ENCODE measurements around the gene MTHFD2L.

Gene MTHFD2L

GRCh38 chr4:74203467-74203866, 45.5 kb downstream of the MTHFD2L start:
- no peak for TF ChIP-seq EZH2phosphoT487 (conservative IDR thresholded peaks at IDR 0.05; ENCODE audit: low read length)
- TF ChIP-seq, protein P1, sequence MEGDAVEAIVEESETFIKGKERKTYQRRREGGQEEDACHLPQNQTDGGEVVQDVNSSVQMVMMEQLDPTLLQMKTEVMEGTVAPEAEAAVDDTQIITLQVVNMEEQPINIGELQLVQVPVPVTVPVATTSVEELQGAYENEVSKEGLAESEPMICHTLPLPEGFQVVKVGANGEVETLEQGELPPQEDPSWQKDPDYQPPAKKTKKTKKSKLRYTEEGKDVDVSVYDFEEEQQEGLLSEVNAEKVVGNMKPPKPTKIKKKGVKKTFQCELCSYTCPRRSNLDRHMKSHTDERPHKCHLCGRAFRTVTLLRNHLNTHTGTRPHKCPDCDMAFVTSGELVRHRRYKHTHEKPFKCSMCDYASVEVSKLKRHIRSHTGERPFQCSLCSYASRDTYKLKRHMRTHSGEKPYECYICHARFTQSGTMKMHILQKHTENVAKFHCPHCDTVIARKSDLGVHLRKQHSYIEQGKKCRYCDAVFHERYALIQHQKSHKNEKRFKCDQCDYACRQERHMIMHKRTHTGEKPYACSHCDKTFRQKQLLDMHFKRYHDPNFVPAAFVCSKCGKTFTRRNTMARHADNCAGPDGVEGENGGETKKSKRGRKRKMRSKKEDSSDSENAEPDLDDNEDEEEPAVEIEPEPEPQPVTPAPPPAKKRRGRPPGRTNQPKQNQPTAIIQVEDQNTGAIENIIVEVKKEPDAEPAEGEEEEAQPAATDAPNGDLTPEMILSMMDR (IDR thresholded peaks at IDR 0.05; ENCODE audit: insufficient read depth, low read length, poor library complexity, severe bottlenecking), result no peak

DNA sequence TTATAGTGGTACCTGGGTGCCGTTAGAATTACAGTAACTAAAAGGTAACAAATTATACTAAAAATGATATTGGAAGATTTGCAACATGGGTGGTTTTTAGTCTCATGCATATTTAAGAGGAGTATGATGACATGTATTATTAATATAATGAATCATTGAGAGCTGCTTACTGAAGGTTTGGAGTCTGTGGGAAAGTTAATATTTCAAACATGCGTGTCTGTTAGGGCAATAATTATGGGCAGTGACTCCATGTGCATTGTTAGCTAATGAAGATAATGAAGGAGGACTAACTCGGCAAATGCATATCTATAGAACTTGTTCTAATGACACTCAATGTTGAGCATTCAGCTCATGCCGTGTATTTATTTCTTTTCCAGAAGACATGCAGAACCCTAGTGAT, 47.1 kb downstream of the MTHFD2L start:
- no peak overlapping the region for H3K27ac ChIP-seq (ENCODE audit: low read depth, low read length)
- H3K4me2 ChIP-seq (ENCODE audit: low read depth, low read length, poor library complexity, severe bottlenecking), result no peak overlapping the region
- H4K20me1 ChIP-seq (ENCODE audit: low read depth, low read length), result no peaks in the 10 kb centered on the region
- no peaks in the 10 kb centered on the region for H3K9me3 ChIP-seq (ENCODE audit: insufficient read depth, low read length)
- no peak overlapping the region for H2AFZ ChIP-seq (ENCODE audit: low read depth, low read length, severe bottlenecking)
- TF ChIP-seq, protein P1 (IDR thresholded peaks at IDR 0.05; ENCODE audit: insufficient read depth, low read length, poor library complexity, severe bottlenecking), result no peak
- H3K4me3 ChIP-seq (ENCODE audit: insufficient read depth, low read length, poor library complexity, severe bottlenecking), result no peak overlapping the region
- H3K36me3 ChIP-seq (ENCODE audit: low read length), result no peaks in the 10 kb centered on the region
- no peaks in the 10 kb centered on the region for H3K79me2 ChIP-seq (ENCODE audit: insufficient read depth, low read length)
- H3K9me2 ChIP-seq (replicated peaks; ENCODE audit: insufficient read depth, low read length), result no peaks in the 10 kb centered on the region
- H3K27me3 ChIP-seq (ENCODE audit: low read length), result no peaks in the 10 kb centered on the region
- no peak overlapping the region for H3K9ac ChIP-seq (ENCODE audit: low read length)
- H3F3A ChIP-seq (ENCODE audit: insufficient read depth), result no peaks in the 10 kb centered on the region

More at GRCh38 chr4:74203467-74203866, 45.5 kb downstream of the MTHFD2L start:
- no peaks in the 10 kb centered on the region for H3K9me2 ChIP-seq (replicated peaks; ENCODE audit: insufficient read depth, low read length)
- no peaks in the 10 kb centered on the region for H4K20me1 ChIP-seq (ENCODE audit: low read depth, low read length)
- no peak overlapping the region for H3K27ac ChIP-seq (ENCODE audit: low read depth, low read length)
- no peaks in the 10 kb centered on the region for H3K27me3 ChIP-seq (ENCODE audit: low read length)
- H3K9ac ChIP-seq (ENCODE audit: low read length), result no peak overlapping the region
- no peaks in the 10 kb centered on the region for H3K9me3 ChIP-seq (ENCODE audit: insufficient read depth, low read length)
- H3K4me2 ChIP-seq (ENCODE audit: low read depth, low read length, poor library complexity, severe bottlenecking), result no peak overlapping the region
- no peaks in the 10 kb centered on the region for H3F3A ChIP-seq (ENCODE audit: insufficient read depth)
- no peak overlapping the region for H3K4me3 ChIP-seq (ENCODE audit: insufficient read depth, low read length, poor library complexity, severe bottlenecking)
- H3K79me2 ChIP-seq (ENCODE audit: insufficient read depth, low read length), result no peaks in the 10 kb centered on the region
- H3K36me3 ChIP-seq (ENCODE audit: low read length), result no peaks in the 10 kb centered on the region
- H2AFZ ChIP-seq (ENCODE audit: low read depth, low read length, severe bottlenecking), result no peak overlapping the region

DNA sequence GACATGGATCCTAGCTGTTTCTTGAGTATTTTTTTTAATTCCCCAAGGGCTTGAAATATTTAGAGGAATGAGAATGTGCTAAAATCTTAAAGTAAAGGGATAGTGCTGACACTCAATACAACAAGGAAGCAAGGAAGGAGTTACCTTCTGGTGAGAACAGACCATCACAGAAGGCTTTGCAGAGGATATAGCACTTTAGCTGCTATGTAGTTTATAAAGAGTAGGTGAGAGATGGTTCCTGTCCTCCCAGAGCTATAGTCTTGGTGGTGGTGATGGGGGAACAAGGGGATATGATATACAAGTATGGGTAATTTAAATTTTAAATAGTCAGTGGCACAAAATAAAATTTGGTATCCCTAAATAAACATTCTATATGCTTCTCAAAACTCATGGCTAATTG, 47.6 kb downstream of the MTHFD2L start:
- Histone ChIP-seq H3K9me3 (ENCODE audit: insufficient read depth, low read length) (no peaks in the 10 kb centered on the region), H4K20me1 (ENCODE audit: low read depth, low read length) (no peaks in the 10 kb centered on the region), H3K4me2 (ENCODE audit: low read depth, low read length, poor library complexity, severe bottlenecking) (no peak overlapping the region), H3K36me3 (ENCODE audit: low read length) (no peaks in the 10 kb centered on the region), H3K79me2 (ENCODE audit: insufficient read depth, low read length) (no peaks in the 10 kb centered on the region), H2AFZ (ENCODE audit: low read depth, low read length, severe bottlenecking) (peak overlapping the region; percentile 68), H3F3A (ENCODE audit: insufficient read depth) (no peaks in the 10 kb centered on the region), H3K9me2 (replicated peaks; ENCODE audit: insufficient read depth, low read length) (no peaks in the 10 kb centered on the region), H3K4me3 (ENCODE audit: insufficient read depth, low read length, poor library complexity, severe bottlenecking) (no peak overlapping the region), H3K27ac (ENCODE audit: low read depth, low read length) (no peak overlapping the region), H3K9ac (ENCODE audit: low read length) (no peak overlapping the region), H3K27me3 (ENCODE audit: low read length) (no peaks in the 10 kb centered on the region)
- TF ChIP-seq EZH2phosphoT487 (conservative IDR thresholded peaks at IDR 0.05; ENCODE audit: low read length), result no peak
- TF ChIP-seq, protein P1 (IDR thresholded peaks at IDR 0.05; ENCODE audit: insufficient read depth, low read length, poor library complexity, severe bottlenecking), result no peak
